ENCODE data around the gene LY6G6D. TPM values are rescaled to one million over a fixed set of nuclear protein-coding genes. Genes with fewer than 3 reads are reported as not detected.

Gene LY6G6D
- total RNA-seq, 4 donors from 2014 or later: not detected

GRCh38 chr6:31744422-31744821 lies 29.3 kb downstream of the LY6G6D start:
- DNase-seq (ENCODE audit: low spot score in 2 of 2): no peak
- no peaks in the 10 kb centered on the region for H3K9me3 ChIP-seq
- H3K27ac ChIP-seq: no peak overlapping the region
- no peak overlapping the region for H3K4me3 ChIP-seq
- no peaks in the 10 kb centered on the region for H3K27me3 ChIP-seq
- TF ChIP-seq EP300 (IDR thresholded peaks at IDR 0.05) (no peak), CTCF (IDR thresholded peaks at IDR 0.05) (no peak), POLR2A (IDR thresholded peaks at IDR 0.05) (no peak)
- peaks cover 0 to 13% (median 3%) of the 10 kb centered on the region in 4 donors for H3K4me1 ChIP-seq
- peaks cover 0 to 30% (median 0%) of the 10 kb centered on the region in 3 donors for H3K36me3 ChIP-seq
- 29 to 40% methylated on average over 1 of the region's 1 CpG for WGBS, 2 donors

GRCh38 chr6:31749301-31750036 lies 34.3 kb downstream of the LY6G6D start:
- Histone ChIP-seq H3K4me1 (no peaks in the 10 kb centered on the region), H3K36me3 (peaks cover 0 to 15% (median 0%) of the 10 kb centered on the region in 3 donors), H3K27ac (no peak overlapping the region), H3K4me3 (no peak overlapping the region), H3K27me3 (no peaks in the 10 kb centered on the region), H3K9me3 (no peaks in the 10 kb centered on the region)
- no peak for DNase-seq (ENCODE audit: low spot score in 2 of 2)
- WGBS, 2 donors: 89 to 95% methylated on average over 8 of the region's 8 CpGs
- no peak for TF ChIP-seq EP300 (IDR thresholded peaks at IDR 0.05)
- TF ChIP-seq CTCF (IDR thresholded peaks at IDR 0.05): no peak
- no peak for TF ChIP-seq POLR2A (IDR thresholded peaks at IDR 0.05)

- whole genome bisulfite sequencing, 2 donors: 92 to 97% methylated on average over 7 of the region's 7 CpGs
Measured at GRCh38 chr6:31750411-31751022, 35.4 kb downstream of the LY6G6D start.

GRCh38 chr6:31752739-31753319 lies 37.7 kb downstream of the LY6G6D start:
- Histone ChIP-seq H3K36me3 (no peaks in the 10 kb centered on the region), H3K4me1 (no peaks in the 10 kb centered on the region), H3K9me3 (no peaks in the 10 kb centered on the region), H3K27ac (no peak overlapping the region), H3K27me3 (no peaks in the 10 kb centered on the region), H3K4me3 (no peak overlapping the region)
- TF ChIP-seq CTCF (IDR thresholded peaks at IDR 0.05) (no peak), EP300 (IDR thresholded peaks at IDR 0.05) (no peak), POLR2A (IDR thresholded peaks at IDR 0.05) (no peak)
- WGBS, 2 donors: 59 to 70% methylated on average over 8 of the region's 8 CpGs
- no peak for DNase-seq (ENCODE audit: low spot score in 2 of 2)

More at GRCh38 chr6:31750411-31751022, 35.4 kb downstream of the LY6G6D start:
- Histone ChIP-seq H3K4me3 (no peak overlapping the region), H3K27ac (no peak overlapping the region), H3K27me3 (no peaks in the 10 kb centered on the region), H3K4me1 (no peaks in the 10 kb centered on the region), H3K36me3 (peaks cover 0 to 15% (median 0%) of the 10 kb centered on the region in 3 donors), H3K9me3 (no peaks in the 10 kb centered on the region)
- TF ChIP-seq EP300 (IDR thresholded peaks at IDR 0.05) (no peak), POLR2A (IDR thresholded peaks at IDR 0.05) (no peak), CTCF (IDR thresholded peaks at IDR 0.05) (no peak)
- no peak for DNase-seq (ENCODE audit: low spot score in 2 of 2)

GRCh38 chr6:31758281-31758680 lies 43.1 kb downstream of the LY6G6D start:
- H3K4me3 ChIP-seq: no peak overlapping the region
- no peaks in the 10 kb centered on the region for H3K27me3 ChIP-seq
- no peak overlapping the region for H3K27ac ChIP-seq
- no peaks in the 10 kb centered on the region for H3K9me3 ChIP-seq
- H3K36me3 ChIP-seq: peaks cover 0 to 45% (median 0%) of the 10 kb centered on the region in 3 donors
- no peak for DNase-seq (ENCODE audit: low spot score in 2 of 2)
- H3K4me1 ChIP-seq: peaks cover 0 to 6% (median 0%) of the 10 kb centered on the region in 4 donors
- 95 to 96% methylated on average over 2 of the region's 2 CpGs for WGBS, 2 donors
- no peak for TF ChIP-seq POLR2A (IDR thresholded peaks at IDR 0.05)
- TF ChIP-seq CTCF (IDR thresholded peaks at IDR 0.05): no peak
- TF ChIP-seq EP300 (IDR thresholded peaks at IDR 0.05): no peak

Data from tibial nerve (tissue), 4 donors.